Ureter (tissue), 1 donor: ENCODE measurements around the gene EPPIN. TPM values are rescaled to one million over a fixed set of nuclear protein-coding genes. Genes with fewer than 3 reads are reported as not detected.

Source experiments
- total RNA-seq: library from RNA; stranded (reverse); gene quantifications from one replicate; pipeline ENCODE4 v1.2.4, GENCODE V29; 2023
- donor health status: DM: yes; HTN: yes; CAD: no.

Gene EPPIN
- total RNA-seq, 1 donor from 2014 or later = not detected

Other genes starting within 250 kb of the EPPIN start
- gene RBPJL, start 240.6 kb downstream of the EPPIN start, total RNA-seq = not detected
- gene MATN4, start 239.1 kb downstream of the EPPIN start, total RNA-seq = not detected
- gene SDC4, start 199.0 kb downstream of the EPPIN start, total RNA-seq = 215 TPM
- 28.8 TPM for gene SYS1, start 184.2 kb downstream of the EPPIN start, total RNA-seq
- gene TP53TG5, start 169.1 kb downstream of the EPPIN start, total RNA-seq = 1.2 TPM
- gene DBNDD2, start 139.1 kb downstream of the EPPIN start, total RNA-seq = 63.0 TPM
- 94.3 TPM for gene PIGT, start 131.3 kb downstream of the EPPIN start, total RNA-seq
- 244 TPM for gene WFDC2, start 77.6 kb downstream of the EPPIN start, total RNA-seq
- not detected for gene SPINT3, start 31.8 kb downstream of the EPPIN start, total RNA-seq
- gene WFDC6, start 7.9 kb downstream of the EPPIN start, total RNA-seq = not detected
- not detected for gene WFDC8, start 31.9 kb upstream of the EPPIN start, total RNA-seq
- gene WFDC10A, start 82.3 kb upstream of the EPPIN start, total RNA-seq = not detected
- gene WFDC9, start 83.9 kb upstream of the EPPIN start, total RNA-seq = not detected
- gene WFDC11, start 122.8 kb upstream of the EPPIN start, total RNA-seq = not detected
- gene WFDC13, start 154.6 kb upstream of the EPPIN start, total RNA-seq = 0.55 TPM
- gene WFDC10B, start 157.6 kb upstream of the EPPIN start, total RNA-seq = 1.9 TPM
- gene SPINT4, start 174.9 kb upstream of the EPPIN start, total RNA-seq = not detected
- 3.0 TPM for gene WFDC3, start 244.5 kb upstream of the EPPIN start, total RNA-seq
- gene DNTTIP1, start 244.6 kb upstream of the EPPIN start, total RNA-seq = 24.5 TPM